Panc1 (cell line): ENCODE results near the gene ABCG5. TPM values are rescaled to one million over a fixed set of nuclear protein-coding genes. Genes with fewer than 3 reads are reported as not detected.

Source experiments
- ATAC-seq: fragments of 200-7000 bp; cut with Tn5 transposase; 2 replicates; pipeline ENCODE4 v1.9.1; 2020; ENCODE audit warnings: mild to moderate bottlenecking, moderate library complexity
- BruUV-seq: library from RNA; stranded (reverse); fragments of 400-500 nt; replicated peaks from 2 replicates; lab custom pipeline; 2021; lab: Mats Ljungman, UMichigan
- CTCF ChIA-PET: fragments of 300-600 bp; sonication (Branson Sonifier 250); formaldehyde crosslinking; loops from one replicate; lab custom pipeline; 2022; ENCODE audit warnings: antibody characterized with exemption; lab: Charles Lee
- POLR2A ChIA-PET: fragments of 300-600 bp; sonication (Branson Sonifier 250); formaldehyde crosslinking; loops from one replicate; lab custom pipeline; 2022; ENCODE audit warnings: antibody characterized with exemption; lab: Charles Lee
- DNase-seq: peaks from one replicate; pipeline ENCODE4 v3.0.0-alpha.2; 2010; ENCODE audit warnings: low read depth, low spot score
- H3K27ac ChIP-seq: 2 replicates; pipeline ENCODE4 v1.5.1; 2011; ENCODE audit warnings: mild to moderate bottlenecking, low read length, inconsistent platforms
- H3K27me3 ChIP-seq: fragments of 200-500 bp; sonication (Bioruptor generic); 2 replicates; pipeline ENCODE4 v1.6.0; 2014; ENCODE audit warnings: low read length, inconsistent platforms; ENCODE audit not compliant: control insufficient read depth, insufficient read depth
- H3K36me3 ChIP-seq: fragments of 200-500 bp; sonication (Bioruptor generic); 2 replicates; pipeline ENCODE4 v1.5.1; 2014; ENCODE audit warnings: inconsistent platforms, mild to moderate bottlenecking, low read length, moderate library complexity; ENCODE audit not compliant: control insufficient read depth, insufficient read depth
- H3K4me1 ChIP-seq: 2 replicates; pipeline ENCODE4 v1.5.1; 2011; ENCODE audit warnings: inconsistent platforms, mild to moderate bottlenecking, low read length, moderate library complexity; ENCODE audit not compliant: control insufficient read depth, insufficient read depth
- H3K4me3 ChIP-seq, 2 experiments: 2 replicates each; pipeline ENCODE4 v1.5.1; 2011 to 2012; ENCODE audit warnings: low read depth in 2 of 2, low read length in 2 of 2, mild to moderate bottlenecking in 2 of 2, inconsistent platforms in 1 of 2, moderate library complexity in 1 of 2
- H3K9me3 ChIP-seq: fragments of 200-500 bp; sonication (Bioruptor generic); 2 replicates; pipeline ENCODE4 v1.5.1; 2014; ENCODE audit warnings: low read depth, mild to moderate bottlenecking, inconsistent platforms, low read length, moderate library complexity; ENCODE audit not compliant: control insufficient read depth, insufficient read depth
- CTCF ChIP-seq: fragments of 450-650 bp; IDR thresholded peaks from 2 replicates; pipeline ENCODE4 v1.5.1; 2017; ENCODE audit warnings: mild to moderate bottlenecking
- POLR2AphosphoS5 ChIP-seq: IDR thresholded peaks from 2 replicates; pipeline ENCODE4 v1.6.1; 2012; ENCODE audit warnings: mild to moderate bottlenecking, low read depth, low read length, moderate library complexity
- REST ChIP-seq, 2 experiments: IDR thresholded peaks; 2 replicates each; pipeline ENCODE4 v1.6.1; 2011 to 2012; ENCODE audit warnings: low read depth in 2 of 2, control low read depth in 1 of 2, low read length in 1 of 2, mild to moderate bottlenecking in 1 of 2, moderate library complexity in 1 of 2; ENCODE audit not compliant: insufficient read depth in 1 of 2
- SIN3A ChIP-seq: IDR thresholded peaks from 2 replicates; pipeline ENCODE4 v1.6.1; 2012; ENCODE audit warnings: low read depth, mild to moderate bottlenecking, low read length, moderate library complexity, borderline replicate concordance; ENCODE audit not compliant: insufficient read depth
- TCF7L2 ChIP-seq: IDR thresholded peaks from 2 replicates; pipeline ENCODE4 v1.6.1; 2011; ENCODE audit warnings: mild to moderate bottlenecking, low read depth, low read length, inconsistent platforms
- in situ Hi-C: cut with HindIII; loops from 2 replicates; pipeline ENCODE4 v1.10.0; 2016; ENCODE audit warnings: low sequenced_read_pairs, low pct_unique_long_range_greater_than_20kb
- intact Hi-C: fragments of 100-400 bp; cut with micrococcal nuclease; formaldehyde crosslinking; loops from one replicate; pipeline ENCODE4 v1.10.0; 2022; ENCODE audit not compliant: unreplicated experiment
- total RNA-seq: library from RNA; stranded (reverse); gene quantifications from one replicate; pipeline ENCODE4 v1.2.1, GENCODE V29; 2021; ENCODE audit not compliant: unreplicated experiment

ABCG5 gene
- total RNA-seq, 1 experiment from 2014 or later: 0.05 TPM

- intact Hi-C loops (no loop called here), in situ Hi-C loops (no loop called here)
- Histone ChIP-seq H3K9me3 (no peaks in the 10 kb centered on the region), H3K27ac (no peak overlapping the region), H3K36me3 (no peaks in the 10 kb centered on the region), H3K27me3 (peaks cover 15% of the 10 kb centered on the region), H3K4me3 (no peak overlapping the region), H3K4me1 (peaks cover 5% of the 10 kb centered on the region)
- no peak for DNase-seq
- TF ChIP-seq POLR2AphosphoS5: no peak
- TF ChIP-seq TCF7L2: no peak
- no peak for TF ChIP-seq REST (IDR thresholded peaks at IDR 0.05; ENCODE audit: insufficient read depth in 1 of 2, low read depth in 2 of 2, low read length in 1 of 2)
- no peak for TF ChIP-seq CTCF
- no peak for TF ChIP-seq SIN3A
- no peak for ATAC-seq
- ChIA-PET CTCF (interaction anchor here (0.7 kb wide), 1 partner anchor 214 kb away, joined by 3 read pairs; the partner anchor contains the start of gene PLEKHH2), POLR2A (no interaction called here)
- no TSS peak for BruUV-seq
Observed at GRCh38 chr2:43851011-43851980, 12.7 kb upstream of the ABCG5 start.

DNA sequence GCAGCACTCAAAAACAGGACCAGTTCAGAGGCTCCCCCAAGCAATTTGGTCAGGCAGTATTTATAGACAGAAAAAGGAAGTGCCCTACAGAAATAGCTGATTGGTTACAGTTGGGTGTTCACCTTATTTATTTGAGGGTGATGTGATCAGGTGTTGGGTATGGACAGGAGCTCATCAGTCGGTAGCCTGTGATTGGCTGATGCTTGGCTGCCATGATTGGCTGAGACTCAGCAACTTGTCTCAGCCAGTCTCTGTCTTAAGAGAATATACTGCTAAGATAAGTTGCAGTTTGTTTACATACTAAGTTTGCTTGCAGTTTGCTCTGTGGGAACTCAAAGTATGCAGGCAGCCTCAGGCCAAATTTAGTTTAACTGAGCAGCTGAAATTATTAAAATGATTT lies 9.6 kb upstream of the ABCG5 start:
- in situ Hi-C loops (no loop called here), intact Hi-C loops (no loop called here)
- Histone ChIP-seq H3K27me3 (no peaks in the 10 kb centered on the region), H3K4me3 (no peak overlapping the region), H3K9me3 (no peaks in the 10 kb centered on the region), H3K36me3 (no peaks in the 10 kb centered on the region), H3K27ac (no peak overlapping the region), H3K4me1 (peaks cover 5% of the 10 kb centered on the region)
- ATAC-seq: peak; percentile 74
- TF ChIP-seq TCF7L2: no peak
- TF ChIP-seq REST (IDR thresholded peaks at IDR 0.05; ENCODE audit: insufficient read depth in 1 of 2, low read depth in 2 of 2, low read length in 1 of 2): no peak
- no peak for TF ChIP-seq CTCF
- TF ChIP-seq POLR2AphosphoS5: no peak
- TF ChIP-seq SIN3A: no peak
- BruUV-seq: no TSS peak
- POLR2A ChIA-PET: no interaction called here
- peak; percentile 36 for DNase-seq
- CTCF ChIA-PET: no interaction called here
